WTC11 (cell line): ENCODE results near the gene CORO6. TPM values are rescaled to one million over a fixed set of nuclear protein-coding genes. Genes with fewer than 3 reads are reported as not detected.

Experiments used
- ATAC-seq: fragments of 200-7000 bp; cut with Tn5 transposase; 2 replicates; pipeline ENCODE4 v1.10.0; 2021; ENCODE audit warnings: mild to moderate bottlenecking, moderate library complexity
- CTCF ChIA-PET: fragments of 300-600 bp; sonication (Branson Sonifier 250); formaldehyde crosslinking; loops from one replicate; lab custom pipeline; 2021; ENCODE audit warnings: antibody characterized with exemption; lab: Charles Lee
- POLR2A ChIA-PET: fragments of 350-600 bp; sonication (Branson Sonifier 250); formaldehyde crosslinking; loops from one replicate; lab custom pipeline; 2021; ENCODE audit warnings: antibody characterized with exemption; lab: Charles Lee
- DNase-seq: peaks from one replicate; pipeline ENCODE4 v3.0.0; 2021; ENCODE audit warnings: low spot score
- H3K27ac Mint-ChIP-seq: 2 replicates; pipeline ENCODE4 v1.8.0; 2021; ENCODE audit warnings: mixed read lengths
- H3K27me3 Mint-ChIP-seq: 2 replicates; pipeline ENCODE4 v1.8.0; 2021; ENCODE audit warnings: low read depth, mild to moderate bottlenecking, moderate library complexity, mixed read lengths
- H3K36me3 Mint-ChIP-seq: 2 replicates; pipeline ENCODE4 v1.8.0; 2021; ENCODE audit warnings: mixed read lengths
- H3K4me1 Mint-ChIP-seq: 2 replicates; pipeline ENCODE4 v1.8.0; 2022; ENCODE audit warnings: mixed read lengths
- H3K4me3 Mint-ChIP-seq: 2 replicates; pipeline ENCODE4 v1.8.0; 2021; ENCODE audit warnings: mild to moderate bottlenecking, moderate library complexity, mixed read lengths
- H3K9me3 Mint-ChIP-seq: 2 replicates; pipeline ENCODE4 v1.8.0; 2021; ENCODE audit warnings: mixed read lengths
- CREB1 ChIP-seq: sonication (generic); formaldehyde crosslinking; IDR thresholded peaks from 2 replicates; pipeline ENCODE4 v1.8.0; 2023; ENCODE audit warnings: mild to moderate bottlenecking, missing genetic modification reagents
- ETV6 ChIP-seq: sonication (generic); formaldehyde crosslinking; IDR thresholded peaks from 2 replicates; pipeline ENCODE4 v1.8.1; 2022; ENCODE audit warnings: mild to moderate bottlenecking, missing genetic modification reagents
- MXD4 ChIP-seq: fragments of 250-450 bp; sonication (Bioruptor Pico); IDR thresholded peaks from 2 replicates; pipeline ENCODE4 v1.8.0; 2021; ENCODE audit warnings: mild to moderate bottlenecking, moderate library complexity, borderline replicate concordance
- NR3C1 ChIP-seq: sonication (generic); formaldehyde crosslinking; conservative IDR thresholded peaks from 2 replicates; pipeline ENCODE4 v1.8.1; 2023; ENCODE audit warnings: low read depth, mild to moderate bottlenecking, missing genetic modification reagents
- OVOL2 ChIP-seq: fragments of 250-450 bp; sonication (Bioruptor Pico); IDR thresholded peaks from 2 replicates; pipeline ENCODE4 v1.9.0; 2021; ENCODE audit warnings: mild to moderate bottlenecking, borderline replicate concordance
- PRRX2 ChIP-seq: fragments of 250-450 bp; sonication (Bioruptor Pico); IDR thresholded peaks from 2 replicates; pipeline ENCODE4 v1.8.0; 2021; ENCODE audit warnings: mild to moderate bottlenecking
- RORB ChIP-seq: fragments of 250-450 bp; sonication (Bioruptor Pico); IDR thresholded peaks from 2 replicates; pipeline ENCODE4 v1.9.0; 2021; ENCODE audit warnings: mild to moderate bottlenecking
- TCF7 ChIP-seq: sonication (generic); formaldehyde crosslinking; IDR thresholded peaks from 2 replicates; pipeline ENCODE4 v1.8.0; 2022; ENCODE audit warnings: mild to moderate bottlenecking, low read depth, missing genetic modification reagents, moderate library complexity
- TP53 ChIP-seq: sonication (generic); formaldehyde crosslinking; IDR thresholded peaks from 2 replicates; pipeline ENCODE4 v1.8.1; 2023; ENCODE audit warnings: mild to moderate bottlenecking, missing genetic modification reagents
- ZBTB21 ChIP-seq: sonication (generic); formaldehyde crosslinking; IDR thresholded peaks from 2 replicates; pipeline ENCODE4 v1.8.1; 2023; ENCODE audit warnings: mild to moderate bottlenecking, missing genetic modification reagents, borderline replicate concordance
- ZNF138 ChIP-seq: sonication (generic); formaldehyde crosslinking; conservative IDR thresholded peaks from 2 replicates; pipeline ENCODE4 v1.8.1; 2022; ENCODE audit warnings: mild to moderate bottlenecking, moderate library complexity, missing genetic modification reagents
- ZNF263 ChIP-seq: sonication (generic); formaldehyde crosslinking; IDR thresholded peaks from 2 replicates; pipeline ENCODE4 v1.8.1; 2022; ENCODE audit warnings: low read depth, mild to moderate bottlenecking, moderate library complexity, missing genetic modification reagents
- ZNF671 ChIP-seq: fragments of 250-450 bp; sonication (Bioruptor Pico); IDR thresholded peaks from 2 replicates; pipeline ENCODE4 v1.8.0; 2021; ENCODE audit warnings: mild to moderate bottlenecking
- total RNA-seq: library from RNA; stranded (reverse); gene quantifications from 3 replicates; pipeline ENCODE4 v1.2.3, GENCODE V29; 2021
- TF ChIP-seq, protein P1 (sequence below): sonication (generic); formaldehyde crosslinking; IDR thresholded peaks from 2 replicates; pipeline ENCODE4 v1.8.0; 2023; ENCODE audit warnings: mild to moderate bottlenecking, missing genetic modification reagents
- TF ChIP-seq, protein P2 (sequence below): sonication (generic); formaldehyde crosslinking; IDR thresholded peaks from 2 replicates; pipeline ENCODE4 v1.8.1; 2023; ENCODE audit warnings: mild to moderate bottlenecking, missing genetic modification reagents
- TF ChIP-seq, protein P3 (sequence below): fragments of 250-450 bp; sonication (Bioruptor Pico); IDR thresholded peaks from 2 replicates; pipeline ENCODE4 v2.1.2; 2022; ENCODE audit warnings: mild to moderate bottlenecking, moderate library complexity
- TF ChIP-seq, protein P4 (sequence below): sonication (generic); formaldehyde crosslinking; IDR thresholded peaks from 2 replicates; pipeline ENCODE4 v1.8.1; 2023; ENCODE audit warnings: mild to moderate bottlenecking, missing genetic modification reagents, moderate library complexity
- TF ChIP-seq, protein P5 (sequence below): sonication (generic); formaldehyde crosslinking; IDR thresholded peaks from 2 replicates; pipeline ENCODE4 v1.8.1; 2023; ENCODE audit warnings: mild to moderate bottlenecking, missing genetic modification reagents

The CORO6 gene
- total RNA-seq, 1 experiment from 2014 or later = 8.9 TPM

DNA sequence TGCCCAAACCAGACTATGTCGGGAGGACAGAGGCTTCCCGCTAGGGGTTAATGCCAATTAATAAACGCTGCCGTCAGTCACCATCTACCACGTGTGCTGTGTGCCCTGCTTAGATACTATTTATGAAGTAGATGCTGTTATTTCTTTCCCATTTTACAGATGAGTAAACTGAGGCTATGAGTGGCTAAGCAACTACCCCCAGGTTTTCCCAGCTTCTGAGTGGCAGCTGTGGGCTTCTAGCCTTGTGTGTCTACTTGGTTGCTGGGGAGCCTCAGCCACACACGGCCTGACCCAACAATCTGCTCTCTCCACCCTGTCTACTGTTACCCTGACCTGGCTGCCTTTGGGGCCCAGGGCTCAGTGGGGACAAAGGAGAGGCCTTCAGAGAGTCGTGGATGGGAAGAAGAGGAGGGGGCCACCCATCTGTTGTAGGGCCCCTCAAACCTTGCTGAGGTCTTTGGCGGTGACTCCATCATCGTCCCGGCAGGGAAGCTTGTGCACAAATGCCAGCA, 40.4 kb downstream of the CORO6 start:
- ChIA-PET CTCF (interaction anchor here (0.6 to 4.5 kb wide), 8 partner anchors 10 to 212 kb away, joined by 3 to 72 read pairs (median 12); partner anchors contain the start of gene ANKRD13B), POLR2A (interaction anchor here (2.0 kb wide), 1 partner anchor 9 kb away, joined by 12 read pairs; no protein-coding TSS in a partner anchor)
- no peak for ATAC-seq
- TF ChIP-seq OVOL2 (CRISPR knock-in tag) (no peak), PRRX2 (CRISPR knock-in tag) (no peak), TCF7 (CRISPR knock-in tag) (no peak), ZNF263 (no peak), NR3C1 (CRISPR knock-in tag) (no peak), TP53 (CRISPR knock-in tag) (no peak), ZNF671 (CRISPR knock-in tag) (no peak), CREB1 (CRISPR knock-in tag) (no peak), ZNF138 (CRISPR knock-in tag) (no peak), RORB (CRISPR knock-in tag) (no peak), ZBTB21 (CRISPR knock-in tag) (no peak), ETV6 (CRISPR knock-in tag) (no peak), MXD4 (CRISPR knock-in tag) (no peak)
- TF ChIP-seq, protein P1, sequence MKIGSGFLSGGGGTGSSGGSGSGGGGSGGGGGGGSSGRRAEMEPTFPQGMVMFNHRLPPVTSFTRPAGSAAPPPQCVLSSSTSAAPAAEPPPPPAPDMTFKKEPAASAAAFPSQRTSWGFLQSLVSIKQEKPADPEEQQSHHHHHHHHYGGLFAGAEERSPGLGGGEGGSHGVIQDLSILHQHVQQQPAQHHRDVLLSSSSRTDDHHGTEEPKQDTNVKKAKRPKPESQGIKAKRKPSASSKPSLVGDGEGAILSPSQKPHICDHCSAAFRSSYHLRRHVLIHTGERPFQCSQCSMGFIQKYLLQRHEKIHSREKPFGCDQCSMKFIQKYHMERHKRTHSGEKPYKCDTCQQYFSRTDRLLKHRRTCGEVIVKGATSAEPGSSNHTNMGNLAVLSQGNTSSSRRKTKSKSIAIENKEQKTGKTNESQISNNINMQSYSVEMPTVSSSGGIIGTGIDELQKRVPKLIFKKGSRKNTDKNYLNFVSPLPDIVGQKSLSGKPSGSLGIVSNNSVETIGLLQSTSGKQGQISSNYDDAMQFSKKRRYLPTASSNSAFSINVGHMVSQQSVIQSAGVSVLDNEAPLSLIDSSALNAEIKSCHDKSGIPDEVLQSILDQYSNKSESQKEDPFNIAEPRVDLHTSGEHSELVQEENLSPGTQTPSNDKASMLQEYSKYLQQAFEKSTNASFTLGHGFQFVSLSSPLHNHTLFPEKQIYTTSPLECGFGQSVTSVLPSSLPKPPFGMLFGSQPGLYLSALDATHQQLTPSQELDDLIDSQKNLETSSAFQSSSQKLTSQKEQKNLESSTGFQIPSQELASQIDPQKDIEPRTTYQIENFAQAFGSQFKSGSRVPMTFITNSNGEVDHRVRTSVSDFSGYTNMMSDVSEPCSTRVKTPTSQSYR (CRISPR knock-in tag) = no peak
- TF ChIP-seq, protein P2, sequence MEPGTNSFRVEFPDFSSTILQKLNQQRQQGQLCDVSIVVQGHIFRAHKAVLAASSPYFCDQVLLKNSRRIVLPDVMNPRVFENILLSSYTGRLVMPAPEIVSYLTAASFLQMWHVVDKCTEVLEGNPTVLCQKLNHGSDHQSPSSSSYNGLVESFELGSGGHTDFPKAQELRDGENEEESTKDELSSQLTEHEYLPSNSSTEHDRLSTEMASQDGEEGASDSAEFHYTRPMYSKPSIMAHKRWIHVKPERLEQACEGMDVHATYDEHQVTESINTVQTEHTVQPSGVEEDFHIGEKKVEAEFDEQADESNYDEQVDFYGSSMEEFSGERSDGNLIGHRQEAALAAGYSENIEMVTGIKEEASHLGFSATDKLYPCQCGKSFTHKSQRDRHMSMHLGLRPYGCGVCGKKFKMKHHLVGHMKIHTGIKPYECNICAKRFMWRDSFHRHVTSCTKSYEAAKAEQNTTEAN = no peak
- TF ChIP-seq, protein P3, sequence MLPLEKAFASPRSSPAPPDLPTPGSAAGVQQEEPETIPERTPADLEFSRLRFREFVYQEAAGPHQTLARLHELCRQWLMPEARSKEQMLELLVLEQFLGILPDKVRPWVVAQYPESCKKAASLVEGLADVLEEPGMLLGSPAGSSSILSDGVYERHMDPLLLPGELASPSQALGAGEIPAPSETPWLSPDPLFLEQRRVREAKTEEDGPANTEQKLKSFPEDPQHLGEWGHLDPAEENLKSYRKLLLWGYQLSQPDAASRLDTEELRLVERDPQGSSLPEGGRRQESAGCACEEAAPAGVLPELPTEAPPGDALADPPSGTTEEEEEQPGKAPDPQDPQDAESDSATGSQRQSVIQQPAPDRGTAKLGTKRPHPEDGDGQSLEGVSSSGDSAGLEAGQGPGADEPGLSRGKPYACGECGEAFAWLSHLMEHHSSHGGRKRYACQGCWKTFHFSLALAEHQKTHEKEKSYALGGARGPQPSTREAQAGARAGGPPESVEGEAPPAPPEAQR (CRISPR knock-in tag) = no peak
- TF ChIP-seq, protein P4, sequence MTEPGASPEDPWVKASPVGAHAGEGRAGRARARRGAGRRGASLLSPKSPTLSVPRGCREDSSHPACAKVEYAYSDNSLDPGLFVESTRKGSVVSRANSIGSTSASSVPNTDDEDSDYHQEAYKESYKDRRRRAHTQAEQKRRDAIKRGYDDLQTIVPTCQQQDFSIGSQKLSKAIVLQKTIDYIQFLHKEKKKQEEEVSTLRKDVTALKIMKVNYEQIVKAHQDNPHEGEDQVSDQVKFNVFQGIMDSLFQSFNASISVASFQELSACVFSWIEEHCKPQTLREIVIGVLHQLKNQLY = no peak
- TF ChIP-seq, protein P5, sequence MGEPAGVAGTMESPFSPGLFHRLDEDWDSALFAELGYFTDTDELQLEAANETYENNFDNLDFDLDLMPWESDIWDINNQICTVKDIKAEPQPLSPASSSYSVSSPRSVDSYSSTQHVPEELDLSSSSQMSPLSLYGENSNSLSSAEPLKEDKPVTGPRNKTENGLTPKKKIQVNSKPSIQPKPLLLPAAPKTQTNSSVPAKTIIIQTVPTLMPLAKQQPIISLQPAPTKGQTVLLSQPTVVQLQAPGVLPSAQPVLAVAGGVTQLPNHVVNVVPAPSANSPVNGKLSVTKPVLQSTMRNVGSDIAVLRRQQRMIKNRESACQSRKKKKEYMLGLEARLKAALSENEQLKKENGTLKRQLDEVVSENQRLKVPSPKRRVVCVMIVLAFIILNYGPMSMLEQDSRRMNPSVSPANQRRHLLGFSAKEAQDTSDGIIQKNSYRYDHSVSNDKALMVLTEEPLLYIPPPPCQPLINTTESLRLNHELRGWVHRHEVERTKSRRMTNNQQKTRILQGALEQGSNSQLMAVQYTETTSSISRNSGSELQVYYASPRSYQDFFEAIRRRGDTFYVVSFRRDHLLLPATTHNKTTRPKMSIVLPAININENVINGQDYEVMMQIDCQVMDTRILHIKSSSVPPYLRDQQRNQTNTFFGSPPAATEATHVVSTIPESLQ = no peak
- no peak overlapping the region for H3K27ac Mint-ChIP-seq
- H3K4me3 Mint-ChIP-seq = no peak overlapping the region
- H3K36me3 Mint-ChIP-seq = peaks cover 34% of the 10 kb centered on the region
- no peak for DNase-seq
- no peaks in the 10 kb centered on the region for H3K9me3 Mint-ChIP-seq
- H3K4me1 Mint-ChIP-seq = peaks cover 28% of the 10 kb centered on the region
- no peaks in the 10 kb centered on the region for H3K27me3 Mint-ChIP-seq
